DND-41 (cell line): ENCODE measurements around the gene SNAPC4.

Experiments used
- CTCF ChIP-seq: IDR thresholded peaks from 2 replicates; pipeline ENCODE4 v1.5.1; 2012; ENCODE audit warnings: borderline replicate concordance, low read length, moderate library complexity, mild to moderate bottlenecking; ENCODE audit not compliant: poor library complexity, severe bottlenecking; ENCODE audit errors: extremely low read depth
- EZH2 ChIP-seq: IDR thresholded peaks from 3 replicates; pipeline ENCODE4 v1.6.1; 2012; ENCODE audit warnings: borderline replicate concordance, low read depth, mild to moderate bottlenecking, moderate library complexity, low read length, inconsistent platforms; ENCODE audit not compliant: severe bottlenecking

GRCh38 chr9:136439481-136440408, 39.8 kb upstream of the SNAPC4 start, which contains the start of gene INPP5E:
- TF ChIP-seq CTCF (peak; percentile 67), EZH2 (no peak)
